ENCODE results near the gene TAL1. TPM values are rescaled to one million over a fixed set of nuclear protein-coding genes. Genes with fewer than 3 reads are reported as not detected.

Gene TAL1
- total RNA-seq, 4 donors from 2014 or later, result 0.59 to 1.6 (median 0.70) TPM

- Histone ChIP-seq H3K9me3 (no peaks in the 10 kb centered on the region), H3K27ac (no peak overlapping the region), H3K36me3 (no peaks in the 10 kb centered on the region), H3K27me3 (peaks cover 0 to 5% (median 0%) of the 10 kb centered on the region in 3 donors), H3K4me1 (peaks cover 4 to 5% of the 10 kb centered on the region in 2 donors), H3K4me3 (no peak overlapping the region)
- intact Hi-C loops (cut with DNase I; ENCODE audit: low total_unique reads) (loop anchor here (5.0 kb wide), 3 partner anchors 158 to 538 kb away; partner anchors contain the start of gene CMPK1), in situ Hi-C loops (cut with MboI; ENCODE audit: low sequenced_read_pairs in 4 of 4) (loop anchor here (10.0 to 25.0 kb wide), 5 partner anchors 163 to 538 kb away; partner anchors contain the start of genes CMPK1 (in 2 of the 4), FOXD2 (in 1 of the 4) and FOXE3 (in 1 of the 4))
- TF ChIP-seq CTCF (IDR thresholded peaks at IDR 0.05 in 4 of 5, conservative IDR thresholded peaks at IDR 0.05 in 1 of 5) (no peak), POLR2A (IDR thresholded peaks at IDR 0.05) (no peak)
- ATAC-seq (no peak), DNase-seq (no peak)
These were observed 57.4 kb downstream of the TAL1 start for GRCh38 chr1:47174656-47175020.

DNA sequence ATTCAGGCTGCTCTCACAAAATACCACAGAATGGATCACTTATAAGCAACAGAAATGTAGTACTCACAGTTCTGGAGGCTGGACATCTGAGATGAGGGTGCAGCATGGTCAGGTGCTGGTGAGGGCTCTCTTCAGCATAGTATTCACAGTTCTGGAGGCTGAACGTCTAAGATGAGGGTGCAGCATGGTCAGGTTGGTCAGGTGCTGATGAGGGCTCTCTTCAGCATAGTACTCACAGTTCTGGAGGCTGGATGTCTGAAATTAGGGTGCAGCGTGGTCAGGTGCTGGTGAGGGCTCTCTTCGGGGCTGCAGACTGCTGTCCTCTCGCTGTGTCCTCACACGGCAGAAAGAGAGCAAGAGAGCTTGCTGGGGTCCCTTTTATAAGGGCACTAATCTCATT lies 59.2 kb downstream of the TAL1 start:
- ATAC-seq (no peak), DNase-seq (no peak)
- Histone ChIP-seq H3K9me3 (no peaks in the 10 kb centered on the region), H3K4me1 (no peaks in the 10 kb centered on the region), H3K27ac (no peak overlapping the region), H3K27me3 (peaks cover 0 to 5% (median 0%) of the 10 kb centered on the region in 3 donors), H3K4me3 (no peak overlapping the region), H3K36me3 (no peaks in the 10 kb centered on the region)
- intact Hi-C loops (cut with DNase I; ENCODE audit: low total_unique reads) (no loop called here), in situ Hi-C loops (cut with MboI; ENCODE audit: low sequenced_read_pairs in 4 of 4) (loop anchor here in 1 of 4 donors (10.0 kb wide), 1 partner anchor 532 kb away; no protein-coding TSS in a partner anchor)
- TF ChIP-seq CTCF (IDR thresholded peaks at IDR 0.05 in 4 of 5, conservative IDR thresholded peaks at IDR 0.05 in 1 of 5), result no peak
- TF ChIP-seq POLR2A (IDR thresholded peaks at IDR 0.05), result no peak

Other genes starting within 250 kb of the TAL1 start
- 1 to 10 TPM in 3 of 4 donors, under 1 TPM in 1; 0.90 to 3.6 (median 2.6) TPM for gene CYP4X1, start 208.6 kb downstream of the TAL1 start, total RNA-seq
- 1 to 10 TPM in 1 of 4 donors, under 1 TPM in 3; 0.26 to 2.1 (median 0.55) TPM for gene CYP4Z1, start 165.0 kb downstream of the TAL1 start, total RNA-seq
- gene CYP4A22, start 94.8 kb downstream of the TAL1 start, total RNA-seq, result under 1 TPM in 3 of 4 donors, not detected in 1; 0.20 to 0.47 (median 0.32) TPM
- 10 to 100 TPM in 1 of 4 donors, 1 to 10 TPM in 2, not detected in 1; 1.8 to 10.9 (median 3.9) TPM for gene PDZK1IP1, start 42.2 kb downstream of the TAL1 start, total RNA-seq
- gene STIL, start 81.9 kb upstream of the TAL1 start, total RNA-seq, result 1 to 10 TPM in 1 of 4 donors, under 1 TPM in 3; 0.33 to 1.1 (median 0.63) TPM
- gene CMPK1, start 101.6 kb upstream of the TAL1 start, total RNA-seq, result 10 to 100 TPM; 70.7 to 98.7 (median 88.3) TPM
- not detected for gene FOXE3, start 184.1 kb upstream of the TAL1 start, total RNA-seq
- gene FOXD2, start 205.8 kb upstream of the TAL1 start, total RNA-seq, result under 1 TPM in 1 of 4 donors, not detected in 3; 0.11 TPM

All from gastrocnemius medialis (tissue), 4 donors.